HG03378 (cell line): ENCODE measurements around the gene DUSP11.
"Not testable (repeated sequence)": the region's sequence is repeated elsewhere in the genome, so short reads cannot be mapped to it uniquely, and the experiment has no call there.

Experiments
- ATAC-seq: cut with Tn5 transposase; IDR thresholded peaks from one replicate; pipeline ENCODE4 v1.9.1; 2021; ENCODE audit warnings: mild to moderate bottlenecking, moderate library complexity; ENCODE audit not compliant: unreplicated experiment

Gene DUSP11

DNA sequence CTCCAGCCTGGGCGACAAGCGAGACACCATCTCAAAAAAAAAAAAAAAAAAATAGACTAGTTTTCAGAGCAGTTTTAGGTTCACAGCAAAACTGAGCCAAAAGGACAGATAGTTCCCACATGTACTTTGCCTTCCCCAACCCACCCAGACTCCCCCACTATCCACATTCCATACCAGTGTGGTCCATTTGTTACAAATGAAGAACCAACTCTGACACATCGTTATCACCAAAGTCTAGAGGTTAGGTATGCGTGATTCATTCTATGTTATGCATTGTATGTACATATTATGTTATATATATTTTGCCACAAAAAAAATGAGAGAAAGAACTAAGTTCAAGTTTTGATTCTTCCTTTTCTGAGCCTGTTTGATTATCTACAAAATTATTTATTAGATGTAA, 3.5 kb downstream of the DUSP11 start:
- no peak for ATAC-seq

- ATAC-seq: no peak
These were observed 7.1 kb downstream of the DUSP11 start for GRCh38 chr2:73772819-73773218.

GRCh38 chr2:73770725-73771124, 9.2 kb downstream of the DUSP11 start:
- ATAC-seq: no peak

- no peak for ATAC-seq
These were observed 12.9 kb downstream of the DUSP11 start for GRCh38 chr2:73766994-73767393.

GRCh38 chr2:73766349-73766748, 13.6 kb downstream of the DUSP11 start:
- ATAC-seq: no peak

GRCh38 chr2:73764945-73765344, 15.0 kb downstream of the DUSP11 start:
- no peak for ATAC-seq

- ATAC-seq: no peak
These were observed 17.3 kb downstream of the DUSP11 start for GRCh38 chr2:73762571-73762970.

- no peak for ATAC-seq
These were observed 20.0 kb downstream of the DUSP11 start for GRCh38 chr2:73759904-73760303.

GRCh38 chr2:73759285-73759764, 20.6 kb downstream of the DUSP11 start:
- ATAC-seq: no peak

GRCh38 chr2:73754332-73754731, 25.6 kb downstream of the DUSP11 start:
- ATAC-seq: not testable (repeated sequence)

GRCh38 chr2:73749314-73749713, 30.6 kb downstream of the DUSP11 start:
- ATAC-seq: no peak

- no peak for ATAC-seq
These were observed 33.1 kb downstream of the DUSP11 start for GRCh38 chr2:73746877-73747208.

DNA sequence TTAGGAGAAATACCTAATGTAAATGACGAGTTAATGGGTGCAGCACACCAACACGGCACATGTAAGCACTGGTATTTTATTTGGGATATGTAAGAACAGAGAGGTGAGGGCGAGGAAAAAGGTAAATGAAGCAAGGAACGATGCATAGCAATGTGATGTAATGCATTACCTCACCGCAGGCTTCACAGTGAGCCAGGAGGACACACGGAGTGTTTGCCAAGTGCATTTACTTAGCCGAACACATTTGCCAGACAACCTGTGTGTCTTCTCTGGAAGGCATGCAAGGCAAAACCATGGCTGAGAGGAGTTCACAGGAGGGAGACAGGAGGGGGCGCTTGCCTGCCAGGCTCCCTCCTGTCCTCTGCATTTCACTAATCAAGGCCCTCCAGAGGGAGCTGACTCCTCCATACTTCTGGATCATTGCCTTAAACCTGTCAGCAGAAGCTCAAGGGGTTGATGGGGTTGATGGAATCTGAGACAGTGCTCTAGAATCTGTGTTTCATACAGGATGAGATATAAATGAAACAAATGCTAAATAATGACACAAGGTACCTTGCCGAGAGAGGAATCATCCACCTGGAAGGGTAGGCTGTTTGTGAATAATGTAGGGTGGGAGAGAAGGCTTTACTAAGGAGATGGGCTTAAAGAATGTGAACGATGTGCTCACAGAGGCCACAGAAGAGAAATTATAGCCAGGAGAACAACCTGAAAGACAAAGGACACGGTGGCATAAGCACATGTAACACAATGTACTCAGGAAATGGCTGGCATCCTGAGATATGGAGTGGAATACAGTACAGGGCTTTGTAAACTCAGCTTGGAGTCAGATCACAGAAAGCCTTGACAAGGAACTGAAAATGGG, 33.7 kb downstream of the DUSP11 start:
- ATAC-seq: no peak

GRCh38 chr2:73740767-73741166, 39.1 kb downstream of the DUSP11 start:
- no peak for ATAC-seq

- no peak for ATAC-seq
These were observed 40.8 kb downstream of the DUSP11 start for GRCh38 chr2:73739101-73739500.

DNA sequence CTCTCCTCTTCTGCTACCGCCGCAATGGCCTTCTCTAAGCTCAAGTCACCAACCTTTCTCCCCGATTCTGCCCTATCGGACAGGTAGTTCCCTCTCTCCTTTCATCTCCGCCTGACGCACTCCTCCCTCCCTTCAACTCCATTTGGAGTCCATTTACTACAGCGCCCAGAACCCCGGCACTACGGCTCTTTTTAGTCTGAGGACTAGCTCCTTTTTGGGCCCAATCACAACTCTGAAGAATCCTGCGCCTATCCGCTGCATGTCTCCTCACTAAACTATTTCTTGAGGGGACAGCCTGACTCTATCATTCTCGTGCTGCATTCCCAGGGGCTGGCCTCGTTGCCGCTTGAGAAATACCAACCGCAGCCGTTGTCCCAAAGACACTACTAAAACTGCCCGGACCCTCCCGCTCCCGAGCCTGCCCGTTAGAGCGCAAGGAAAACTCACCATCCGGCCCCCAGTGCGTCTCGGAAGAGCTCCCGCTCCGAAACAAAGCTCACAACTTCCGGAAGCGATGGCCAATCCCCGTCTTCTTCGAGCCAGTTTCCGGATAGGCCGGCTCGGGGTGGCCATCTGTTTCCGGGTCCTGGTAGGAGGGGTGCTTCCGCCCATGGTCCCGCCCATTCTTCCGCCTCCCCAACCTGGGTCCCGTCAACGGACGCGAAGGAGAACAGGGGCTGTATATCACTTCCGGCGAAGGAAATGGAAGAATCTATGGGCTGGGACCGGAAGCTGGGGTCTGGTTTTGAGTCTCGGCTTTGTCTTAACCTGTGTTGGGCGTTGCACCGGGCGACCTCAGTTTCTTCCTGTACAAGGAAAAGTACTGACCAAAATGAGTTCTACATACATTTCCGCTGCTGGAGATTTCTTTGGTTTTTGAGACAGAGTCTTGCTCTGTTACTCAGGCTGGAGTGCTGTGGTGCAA, 42.8 kb downstream of the DUSP11 start, which contains the start of gene TPRKB:
TSS of gene TPRKB (minus strand) at position 491 of the 925 bp plus-strand sequence. CDS start 2,776 bp downstream, outside the sequence.
- peak; percentile 92 for ATAC-seq

DNA sequence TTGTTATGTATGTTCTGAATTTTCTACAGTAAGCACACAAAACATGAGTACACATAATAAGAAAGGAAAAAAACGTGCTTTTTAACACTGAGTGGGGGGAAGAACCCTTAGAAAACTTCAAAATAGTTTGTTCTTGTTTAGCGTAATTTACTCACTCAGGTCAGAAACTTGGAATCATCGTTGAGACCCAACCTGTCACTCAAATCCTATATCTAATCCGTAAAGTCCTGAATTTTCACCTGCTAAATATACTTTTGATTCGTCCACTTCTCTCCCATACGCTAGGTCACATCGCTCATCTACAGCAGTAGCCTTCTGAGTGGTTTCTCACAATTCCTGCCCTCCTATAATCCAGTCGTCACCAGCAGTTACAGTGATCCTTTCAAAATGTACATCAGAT, 43.5 kb downstream of the DUSP11 start:
- no peak for ATAC-seq

DNA sequence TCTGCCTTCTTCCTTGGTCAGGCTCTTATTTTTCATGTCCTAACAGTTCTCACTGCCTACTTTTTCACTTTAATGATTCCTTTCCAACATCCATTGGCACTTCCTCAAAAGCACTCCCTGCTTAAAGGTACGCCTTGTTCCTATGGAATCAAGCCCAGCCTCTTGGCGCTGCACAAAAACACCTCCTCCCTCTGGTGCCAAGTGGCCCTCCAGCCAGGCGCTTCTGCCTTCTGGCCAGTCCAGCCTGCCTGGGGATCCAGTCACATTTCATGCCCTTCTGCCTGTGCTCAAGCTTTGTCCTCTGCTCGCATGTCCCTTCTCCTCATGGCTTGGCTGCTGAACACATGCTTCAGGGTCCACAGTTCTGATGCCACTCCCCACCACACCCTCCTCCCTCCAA, 49.1 kb downstream of the DUSP11 start:
- no peak for ATAC-seq

DNA sequence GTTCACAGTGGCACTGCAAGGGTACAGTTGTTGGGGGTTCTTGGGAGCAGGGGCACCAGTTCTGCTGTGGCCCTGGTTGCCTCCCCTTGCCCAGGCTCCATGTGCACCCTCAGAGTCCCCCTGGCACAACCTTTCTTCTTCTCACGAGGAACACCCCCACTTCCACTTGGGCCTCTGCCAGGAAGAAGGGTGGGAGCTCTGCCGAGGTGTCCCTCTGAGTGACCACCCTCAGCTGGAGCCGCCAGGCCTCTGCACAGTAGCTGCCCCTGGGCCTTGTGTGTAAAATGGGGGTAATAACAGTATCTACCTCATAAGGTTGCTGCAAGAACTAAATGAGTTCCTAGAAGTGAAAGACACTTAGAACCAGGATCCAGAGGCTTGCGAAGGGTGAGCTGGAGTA, 51.2 kb downstream of the DUSP11 start:
- ATAC-seq: no peak

DNA sequence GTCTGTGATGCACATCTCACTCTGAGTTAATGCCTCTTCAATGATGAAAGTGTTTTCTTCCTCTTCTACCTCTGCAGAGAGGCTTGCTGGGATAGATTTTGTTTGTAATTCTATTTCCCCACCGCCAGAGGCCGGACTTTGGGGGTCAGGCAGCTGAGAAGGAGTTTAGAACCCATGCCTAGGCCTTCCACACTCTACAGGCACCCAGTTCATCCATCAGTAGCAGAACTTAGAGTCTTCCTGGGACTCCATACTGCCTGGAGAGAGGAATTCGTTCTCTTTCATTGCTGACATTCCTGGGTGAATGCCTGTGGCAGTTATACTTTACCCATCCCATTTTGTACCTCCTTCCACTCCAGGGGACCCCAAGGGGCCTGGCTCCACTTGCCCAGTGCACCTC, 51.9 kb downstream of the DUSP11 start:
- no peak for ATAC-seq

GRCh38 chr2:73726657-73727056, 53.2 kb downstream of the DUSP11 start:
- ATAC-seq: not testable (repeated sequence)
